Vagina (tissue), 2 donors: ENCODE measurements around the gene LEFTY1. TPM values are rescaled to one million over a fixed set of nuclear protein-coding genes. Genes with fewer than 3 reads are reported as not detected.

Source experiments
- DNase-seq, 2 donors: peaks; one replicate each; pipeline ENCODE4 v3.0.0-alpha.2; 2017; ENCODE audit errors: extremely low spot score in 2 of 2
- H3K27ac ChIP-seq: fragments of 200-600 bp; sonication (generic); one replicate; pipeline ENCODE4 v1.5.1; 2019
- H3K27me3 ChIP-seq: fragments of 200-600 bp; sonication (generic); one replicate; pipeline ENCODE4 v1.5.1; 2019
- H3K36me3 ChIP-seq, 2 donors: fragments of 200-600 bp; sonication (generic); one replicate each; pipeline ENCODE4 v1.5.1; 2017 to 2019
- H3K4me1 ChIP-seq: fragments of 200-600 bp; sonication (generic); one replicate; pipeline ENCODE4 v1.5.1; 2019
- H3K4me3 ChIP-seq, 2 donors: fragments of 200-600 bp; sonication (generic); 1 replicate in 1 of 2; 2 replicates in 1 of 2; pipeline ENCODE4 v1.5.1; 2016 to 2019
- H3K9me3 ChIP-seq: fragments of 200-600 bp; sonication (generic); one replicate; pipeline ENCODE4 v1.5.1; 2019
- CTCF ChIP-seq, 3 experiments: fragments of 450-650 bp in 2 of 3; fragments of 200-600 bp in 1 of 3; sonication (generic) in 1 of 3; IDR thresholded peaks; one replicate each; pipeline ENCODE4 v1.5.1; 2017 to 2019; ENCODE audit warnings: antibody characterized with exemption in 3 of 3, mild to moderate bottlenecking in 2 of 3, moderate library complexity in 2 of 3
- POLR2A ChIP-seq, 2 donors: fragments of 450-650 bp; IDR thresholded peaks; one replicate each; pipeline ENCODE4 v1.6.1; 2017; ENCODE audit warnings: antibody characterized with exemption in 2 of 2, mild to moderate bottlenecking in 2 of 2, moderate library complexity in 2 of 2
- POLR2AphosphoS5 ChIP-seq, 2 donors: sonication (generic); formaldehyde crosslinking; IDR thresholded peaks; one replicate each; pipeline ENCODE4 v1.9.0; 2017; ENCODE audit warnings: antibody characterized with exemption in 2 of 2, mild to moderate bottlenecking in 2 of 2, low read depth in 1 of 2; ENCODE audit not compliant: insufficient read depth in 1 of 2
- intact Hi-C: fragments of 100-400 bp; cut with DNase I; formaldehyde crosslinking; loops from one replicate; pipeline ENCODE4 v1.15.1; 2023
- total RNA-seq: library from RNA; depleted of rRNA; stranded (reverse); fragments of >200 nt; gene quantifications from one replicate; pipeline ENCODE4 v1.2.3, GENCODE V29; 2016

LEFTY1 gene
- total RNA-seq, 1 donor from 2014 or later = not detected

GRCh38 chr1:225853441-225853840 lies 35.5 kb downstream of the LEFTY1 start:
- no peak overlapping the region for H3K27ac ChIP-seq
- H3K27me3 ChIP-seq = no peaks in the 10 kb centered on the region
- intact Hi-C loops = no loop called here
- no peak overlapping the region for H3K4me3 ChIP-seq
- TF ChIP-seq POLR2A (IDR thresholded peaks at IDR 0.05) (no peak), CTCF (IDR thresholded peaks at IDR 0.05) (no peak), POLR2AphosphoS5 (IDR thresholded peaks at IDR 0.05; ENCODE audit: insufficient read depth in 1 of 2, low read depth in 1 of 2) (no peak)
- H3K9me3 ChIP-seq = no peaks in the 10 kb centered on the region
- peaks cover 0 to 58% of the 10 kb centered on the region in 2 donors for H3K36me3 ChIP-seq
- no peak for DNase-seq
- no peaks in the 10 kb centered on the region for H3K4me1 ChIP-seq

GRCh38 chr1:225852413-225853124 lies 36.4 kb downstream of the LEFTY1 start:
- intact Hi-C loops = no loop called here
- Histone ChIP-seq H3K36me3 (peaks cover 0 to 65% of the 10 kb centered on the region in 2 donors), H3K4me1 (peaks cover 3% of the 10 kb centered on the region), H3K27ac (no peak overlapping the region), H3K4me3 (no peak overlapping the region), H3K27me3 (no peaks in the 10 kb centered on the region), H3K9me3 (no peaks in the 10 kb centered on the region)
- TF ChIP-seq POLR2A (IDR thresholded peaks at IDR 0.05) = no peak
- TF ChIP-seq CTCF (IDR thresholded peaks at IDR 0.05) = no peak
- no peak for TF ChIP-seq POLR2AphosphoS5 (IDR thresholded peaks at IDR 0.05; ENCODE audit: insufficient read depth in 1 of 2, low read depth in 1 of 2)
- no peak for DNase-seq

GRCh38 chr1:225851805-225852204 lies 37.1 kb downstream of the LEFTY1 start:
- peak overlapping the region; percentile 4 for H3K27ac ChIP-seq
- TF ChIP-seq POLR2A (IDR thresholded peaks at IDR 0.05) (no peak), CTCF (IDR thresholded peaks at IDR 0.05) (no peak)
- no peaks in the 10 kb centered on the region for H3K9me3 ChIP-seq
- no peak for DNase-seq
- H3K4me1 ChIP-seq = peaks cover 5% of the 10 kb centered on the region
- no peak overlapping the region for H3K4me3 ChIP-seq
- intact Hi-C loops = no loop called here
- peaks cover 0 to 66% of the 10 kb centered on the region in 2 donors for H3K36me3 ChIP-seq
- H3K27me3 ChIP-seq = no peaks in the 10 kb centered on the region

GRCh38 chr1:225850370-225850769 lies 38.6 kb downstream of the LEFTY1 start:
- H3K27me3 ChIP-seq = no peaks in the 10 kb centered on the region
- H3K27ac ChIP-seq = peak overlapping the region; percentile 4
- TF ChIP-seq POLR2A (IDR thresholded peaks at IDR 0.05) (no peak), POLR2AphosphoS5 (IDR thresholded peaks at IDR 0.05; ENCODE audit: insufficient read depth in 1 of 2, low read depth in 1 of 2) (no peak), CTCF (IDR thresholded peaks at IDR 0.05) (no peak)
- no peak for DNase-seq
- H3K4me3 ChIP-seq = no peak overlapping the region
- peaks cover 0 to 64% of the 10 kb centered on the region in 2 donors for H3K36me3 ChIP-seq
- peaks cover 17% of the 10 kb centered on the region for H3K4me1 ChIP-seq
- intact Hi-C loops = no loop called here
- no peaks in the 10 kb centered on the region for H3K9me3 ChIP-seq

- peak overlapping the region; percentile 56 for H3K27ac ChIP-seq
- H3K4me3 ChIP-seq = no peak overlapping the region
- no peak for DNase-seq
- TF ChIP-seq CTCF (IDR thresholded peaks at IDR 0.05) = no peak
- no peak for TF ChIP-seq POLR2A (IDR thresholded peaks at IDR 0.05)
- no peak for TF ChIP-seq POLR2AphosphoS5 (IDR thresholded peaks at IDR 0.05; ENCODE audit: insufficient read depth in 1 of 2, low read depth in 1 of 2)
- H3K4me1 ChIP-seq = peaks cover 21% of the 10 kb centered on the region
- H3K27me3 ChIP-seq = no peaks in the 10 kb centered on the region
- intact Hi-C loops = loop anchor here (5.0 to 10.0 kb wide), 3 partner anchors 73 to 375 kb away; partner anchors contain the start of gene SRP9
- H3K36me3 ChIP-seq = peaks cover 0 to 60% of the 10 kb centered on the region in 2 donors
- no peaks in the 10 kb centered on the region for H3K9me3 ChIP-seq
Observed at GRCh38 chr1:225849925-225850324, 39.0 kb downstream of the LEFTY1 start.
